HCT116 (cell line): ENCODE data around the gene KIF5C. TPM values are rescaled to one million over a fixed set of nuclear protein-coding genes. Genes with fewer than 3 reads are reported as not detected.

Experiments
- ATAC-seq: fragments of 200-7000 bp; cut with Tn5 transposase; 2 replicates; pipeline ENCODE4 v1.9.1; 2020; ENCODE audit warnings: mild to moderate bottlenecking, moderate library complexity
- BruUV-seq: library from RNA; stranded (reverse); fragments of 400-500 nt; replicated peaks from 2 replicates; lab custom pipeline; 2021; lab: Mats Ljungman, UMichigan
- CTCF ChIA-PET: fragments of 300-600 bp; sonication (Branson Sonifier 250); formaldehyde crosslinking; loops from one replicate; lab custom pipeline; 2021; ENCODE audit warnings: antibody characterized with exemption; lab: Charles Lee
- POLR2A ChIA-PET: fragments of 300-600, 350-600 bp; sonication (Branson Sonifier 250); formaldehyde crosslinking; loops from one replicate; lab custom pipeline; 2021; ENCODE audit warnings: antibody characterized with exemption; lab: Charles Lee
- RAD21 ChIA-PET, 2 experiments: fragments of 300-600 bp; sonication (Branson Sonifier 250); formaldehyde crosslinking; loops; one replicate each; lab custom pipeline; 2023; ENCODE audit warnings: low total read pairs in 2 of 2; ENCODE audit not compliant: uncharacterized antibody in 2 of 2, unreplicated experiment in 2 of 2, low non-redundant PET in 1 of 2; lab: Charles Lee
- DNase-seq: peaks from one replicate; pipeline ENCODE4 v3.0.0-alpha.2; 2010; ENCODE audit warnings: low read depth, low spot score
- H2AFZ ChIP-seq: fragments of 200-600 bp; shearing (Covaris generic), sonication (generic); 2 replicates; pipeline ENCODE4 v1.6.1; 2017; ENCODE audit warnings: low read depth, mixed run types, mixed read lengths, antibody characterized with exemption, low read length; ENCODE audit not compliant: poor library complexity, severe bottlenecking
- H3K27ac ChIP-seq: 2 replicates; pipeline ENCODE4 v1.5.1; 2012; ENCODE audit warnings: low read depth, low read length
- H3K27me3 ChIP-seq: fragments of 200-600 bp; sonication (generic); 2 replicates; pipeline ENCODE4 v1.6.1; 2016; ENCODE audit warnings: mixed run types, low read length, mixed read lengths; ENCODE audit not compliant: insufficient read depth
- H3K36me3 ChIP-seq, 2 experiments: fragments of 200-500 bp in 1 of 2; fragments of 200-600 bp in 1 of 2; sonication (Bioruptor generic) in 1 of 2; sonication (generic) in 1 of 2; 2 replicates each; pipeline versions ENCODE4 v1.5.1 to v1.6.1; 2014 to 2016; ENCODE audit warnings: low read length in 2 of 2, inconsistent platforms in 1 of 2, mixed read lengths in 1 of 2, mixed run types in 1 of 2; ENCODE audit not compliant: insufficient read depth in 2 of 2, control insufficient read depth in 1 of 2
- H3K4me1 ChIP-seq, 2 experiments: fragments of 200-600 bp in 1 of 2; sonication (generic) in 1 of 2; 2 replicates each; pipeline versions ENCODE4 v1.5.1 to v1.6.1; 2012 to 2017; ENCODE audit warnings: low read length in 2 of 2, inconsistent platforms in 1 of 2, mild to moderate bottlenecking in 1 of 2, mixed read lengths in 1 of 2, mixed run types in 1 of 2, moderate library complexity in 1 of 2; ENCODE audit not compliant: insufficient read depth in 2 of 2, control insufficient read depth in 1 of 2
- H3K4me2 ChIP-seq: fragments of 200-600 bp; sonication (generic); 2 replicates; pipeline ENCODE4 v1.6.1; 2017; ENCODE audit warnings: mixed run types, low read length, mixed read lengths
- H3K4me3 ChIP-seq, 2 experiments: fragments of 200-600 bp in 1 of 2; sonication (generic) in 1 of 2; replicated peaks in 1 of 2; 2 replicates each; pipeline ENCODE4 v1.5.1; 2011 to 2016; ENCODE audit warnings: low read length in 2 of 2, control low read depth in 1 of 2, low read depth in 1 of 2, mild to moderate bottlenecking in 1 of 2, mixed read lengths in 1 of 2, mixed run types in 1 of 2
- H3K79me2 ChIP-seq: fragments of 200-600 bp; sonication (generic); 2 replicates; pipeline ENCODE4 v1.6.1; 2017; ENCODE audit warnings: mild to moderate bottlenecking, mixed run types, low read length, moderate library complexity, mixed read lengths; ENCODE audit not compliant: insufficient read depth
- H3K9ac ChIP-seq: fragments of 200-600 bp; sonication (generic); 2 replicates; pipeline ENCODE4 v1.6.1; 2016; ENCODE audit warnings: low read length, mixed read lengths
- H3K9me2 ChIP-seq: fragments of 200-600 bp; sonication (generic), shearing (Covaris generic); 2 replicates; pipeline ENCODE4 v1.6.1; 2017; ENCODE audit warnings: mixed run types, mild to moderate bottlenecking, moderate library complexity; ENCODE audit not compliant: insufficient read depth
- H3K9me3 ChIP-seq, 2 experiments: fragments of 200-500 bp in 1 of 2; fragments of 200-600 bp in 1 of 2; sonication (Bioruptor generic) in 1 of 2; sonication (generic) in 1 of 2; 2 replicates each; pipeline ENCODE4 v1.6.1; 2014 to 2017; ENCODE audit warnings: low read length in 2 of 2, mixed read lengths in 2 of 2, inconsistent platforms in 1 of 2, low read depth in 1 of 2, mild to moderate bottlenecking in 1 of 2, mixed run types in 1 of 2, moderate library complexity in 1 of 2; ENCODE audit not compliant: control insufficient read depth in 1 of 2, insufficient read depth in 1 of 2
- H4K20me1 ChIP-seq: fragments of 200-600 bp; sonication (generic), shearing (Covaris generic); 2 replicates; pipeline ENCODE4 v1.6.1; 2017; ENCODE audit warnings: mixed run types, mild to moderate bottlenecking, moderate library complexity; ENCODE audit not compliant: insufficient read depth
- ATF3 ChIP-seq: IDR thresholded peaks from 2 replicates; pipeline ENCODE4 v1.6.1; 2012
- CBX3 ChIP-seq: IDR thresholded peaks from 2 replicates; pipeline ENCODE4 v1.6.1; 2012; ENCODE audit warnings: low read depth
- CEBPB ChIP-seq: IDR thresholded peaks from 2 replicates; pipeline ENCODE4 v1.6.1; 2012; ENCODE audit warnings: low read depth
- CTCF ChIP-seq, 3 experiments: fragments of 200-600 bp in 1 of 3; sonication (generic) in 1 of 3; IDR thresholded peaks in 2 of 3; conservative IDR thresholded peaks in 1 of 3; 2 replicates each; pipeline ENCODE4 v1.5.1; 2012 to 2017; ENCODE audit warnings: low read depth in 2 of 3, low read length in 2 of 3, antibody characterized with exemption in 1 of 3, borderline replicate concordance in 1 of 3, control low read depth in 1 of 3, mild to moderate bottlenecking in 1 of 3, mixed read lengths in 1 of 3, mixed run types in 1 of 3, moderate library complexity in 1 of 3; ENCODE audit not compliant: insufficient read depth in 1 of 3
- EGR1 ChIP-seq: IDR thresholded peaks from 2 replicates; pipeline ENCODE4 v1.6.1; 2012; ENCODE audit warnings: low read depth
- ELF1 ChIP-seq: IDR thresholded peaks from 2 replicates; pipeline ENCODE4 v1.6.1; 2012; ENCODE audit warnings: low read depth, borderline replicate concordance
- EZH2 ChIP-seq: fragments of 200-600 bp; sonication (generic); IDR thresholded peaks from 2 replicates; pipeline ENCODE4 v1.6.1; 2017; ENCODE audit warnings: antibody characterized with exemption, mixed run types
- EZH2phosphoT487 ChIP-seq: fragments of 200-600 bp; IDR thresholded peaks from 2 replicates; pipeline ENCODE4 v1.6.1; 2018; ENCODE audit warnings: antibody characterized with exemption, borderline replicate concordance
- FOSL1 ChIP-seq: IDR thresholded peaks from 2 replicates; pipeline ENCODE4 v1.6.1; 2012; ENCODE audit warnings: low read depth
- JUND ChIP-seq: IDR thresholded peaks from 2 replicates; pipeline ENCODE4 v1.6.1; 2012
- MAX ChIP-seq: IDR thresholded peaks from 2 replicates; pipeline ENCODE4 v1.6.1; 2012
- POLR2A ChIP-seq: IDR thresholded peaks from 2 replicates; pipeline ENCODE4 v1.7.0; 2011; ENCODE audit warnings: borderline replicate concordance; ENCODE audit not compliant: insufficient read depth, insufficient read length; ENCODE audit errors: extremely low read depth
- POLR2AphosphoS5 ChIP-seq: IDR thresholded peaks from 2 replicates; pipeline ENCODE4 v1.6.1; 2011; ENCODE audit warnings: mild to moderate bottlenecking, low read depth, low read length, moderate library complexity
- RAD21 ChIP-seq: IDR thresholded peaks from 2 replicates; pipeline ENCODE4 v1.6.1; 2012; ENCODE audit warnings: low read depth, mild to moderate bottlenecking
- SIN3A ChIP-seq: IDR thresholded peaks from 2 replicates; pipeline ENCODE4 v1.6.1; 2012; ENCODE audit warnings: low read depth
- SP1 ChIP-seq: IDR thresholded peaks from 2 replicates; pipeline ENCODE4 v1.6.1; 2012; ENCODE audit warnings: low read depth
- SRF ChIP-seq: IDR thresholded peaks from 2 replicates; pipeline ENCODE4 v1.6.1; 2012; ENCODE audit warnings: low read depth
- TCF7L2 ChIP-seq: IDR thresholded peaks from 2 replicates; pipeline ENCODE4 v1.7.0; 2011; ENCODE audit warnings: borderline replicate concordance, inconsistent platforms; ENCODE audit not compliant: insufficient read depth, insufficient read length; ENCODE audit errors: extremely low read depth
- YY1 ChIP-seq: IDR thresholded peaks from 2 replicates; pipeline ENCODE4 v1.6.1; 2011; ENCODE audit warnings: low read length, low read depth, moderate library complexity, mild to moderate bottlenecking; ENCODE audit not compliant: insufficient replicate concordance; ENCODE audit errors: extremely low read depth
- intact Hi-C: fragments of 100-400 bp; cut with micrococcal nuclease; formaldehyde crosslinking; loops from 2 replicates; pipeline ENCODE4 v1.10.0; 2022
- total RNA-seq: library from RNA; stranded (reverse); gene quantifications from one replicate; pipeline ENCODE4 v1.2.1, GENCODE V29; 2021; ENCODE audit not compliant: unreplicated experiment

Gene KIF5C
- total RNA-seq, 1 experiment from 2014 or later = 6.5 TPM

- Histone ChIP-seq H3K4me2 (no peak overlapping the region), H3K27ac (no peak overlapping the region), H3K4me3 (no peak overlapping the region), H3K9ac (no peak overlapping the region), H3K36me3 (no peaks in the 10 kb centered on the region), H4K20me1 (no peaks in the 10 kb centered on the region)
- RAD21 ChIA-PET = no interaction called here
- no TSS peak for BruUV-seq
- no peak for DNase-seq
- TF ChIP-seq EZH2 (no peak), YY1 (no peak), FOSL1 (no peak), CEBPB (no peak), POLR2A (no peak)
- TF ChIP-seq, all 23 proteins: peak for 0
- Histone ChIP-seq H3K9me3 (no peaks in the 10 kb centered on the region; a peak in 1 of 4 replicates), H3K4me1 (peaks cover 7 to 17% of the 10 kb centered on the region in 2 experiments), H3K27me3 (no peaks in the 10 kb centered on the region), H3K9me2 (no peaks in the 10 kb centered on the region), H3K79me2 (no peaks in the 10 kb centered on the region), H2AFZ (no peak overlapping the region)
- intact Hi-C loops = no loop called here
- POLR2A ChIA-PET = no interaction called here
- no peak for ATAC-seq
- CTCF ChIA-PET = no interaction called here
Observed at GRCh38 chr2:148922776-148923475, 47.9 kb downstream of the KIF5C start.

GRCh38 chr2:148924514-148925178 lies 49.6 kb downstream of the KIF5C start:
- H3K36me3 ChIP-seq = no peaks in the 10 kb centered on the region
- no peaks in the 10 kb centered on the region for H4K20me1 ChIP-seq
- no peak overlapping the region for H3K27ac ChIP-seq
- H3K27me3 ChIP-seq = no peaks in the 10 kb centered on the region
- ATAC-seq = no peak
- no peak overlapping the region for H3K4me2 ChIP-seq
- H3K4me1 ChIP-seq = peaks cover 7 to 17% of the 10 kb centered on the region in 2 experiments
- no peaks in the 10 kb centered on the region for H3K79me2 ChIP-seq
- ChIA-PET POLR2A (no interaction called here), CTCF (no interaction called here), RAD21 (no interaction called here)
- intact Hi-C loops = loop anchor here (5.0 kb wide), 1 partner anchor 68 kb away; no protein-coding TSS in a partner anchor
- no peak overlapping the region for H3K9ac ChIP-seq
- no peak overlapping the region for H2AFZ ChIP-seq
- H3K9me2 ChIP-seq = no peaks in the 10 kb centered on the region
- H3K9me3 ChIP-seq = no peaks in the 10 kb centered on the region
- no peak overlapping the region for H3K4me3 ChIP-seq
- no TSS peak for BruUV-seq
- DNase-seq = no peak
- TF ChIP-seq YY1 = no peak
- TF ChIP-seq EZH2phosphoT487 = no peak
- no peak for TF ChIP-seq MAX
- TF ChIP-seq JUND = no peak
- no peak for TF ChIP-seq EZH2
- TF ChIP-seq ATF3 = no peak
- TF ChIP-seq TCF7L2 = no peak
- no peak for TF ChIP-seq POLR2AphosphoS5
- no peak for TF ChIP-seq CTCF (IDR thresholded peaks at IDR 0.05 in 2 of 3, conservative IDR thresholded peaks at IDR 0.05 in 1 of 3; ENCODE audit: borderline replicate concordance in 1 of 3, insufficient read depth in 1 of 3, low read depth in 2 of 3, low read length in 2 of 3)
- no peak for TF ChIP-seq EGR1
- no peak for TF ChIP-seq SIN3A
- TF ChIP-seq CBX3 = no peak
- no peak for TF ChIP-seq ELF1
- no peak for TF ChIP-seq SP1
- no peak for TF ChIP-seq SRF
- no peak for TF ChIP-seq RAD21
